Measurements from ENCODE around the gene NFIB. TPM values are rescaled to one million over a fixed set of nuclear protein-coding genes. Genes with fewer than 3 reads are reported as not detected.

NFIB gene
- total and polyA plus RNA-seq, 2 of the 4 experiments (the other 2 are of a cell fraction), result 1.4 to 2.0 TPM

GRCh38 chr9:14051419-14051818 lies 262.5 kb downstream of the NFIB start:
- TF ChIP-seq POLR2A (IDR thresholded peaks at IDR 0.05; ENCODE audit: low read depth, low read length) (no peak), CTCF (conservative IDR thresholded peaks at IDR 0.05; ENCODE audit: low read depth, low read length) (no peak), CHD1 (IDR thresholded peaks at IDR 0.05; ENCODE audit: low read depth, low read length) (no peak), MXI1 (IDR thresholded peaks at IDR 0.05; ENCODE audit: borderline replicate concordance, low read depth, low read length) (no peak), MAFK (IDR thresholded peaks at IDR 0.05; ENCODE audit: low read depth, low read length) (no peak), NFE2L2 (IDR thresholded peaks at IDR 0.05; ENCODE audit: low read depth, low read length) (no peak), RAD21 (IDR thresholded peaks at IDR 0.05; ENCODE audit: low read length) (no peak), CEBPB (IDR thresholded peaks at IDR 0.05; ENCODE audit: low read depth, low read length) (no peak), SMC3 (IDR thresholded peaks at IDR 0.05; ENCODE audit: low read depth, low read length) (no peak), RFX5 (IDR thresholded peaks at IDR 0.05; ENCODE audit: low read depth, low read length) (no peak)

More at GRCh38 chr9:14051419-14051818, 262.5 kb downstream of the NFIB start:
- H3K14ac ChIP-seq (replicated peaks; ENCODE audit: low read depth, low read length), result no peak overlapping the region
- H3K79me1 ChIP-seq (ENCODE audit: low read depth in 1 of 2, low read length in 2 of 2), result no peaks in the 10 kb centered on the region
- no peaks in the 10 kb centered on the region for H3K4me1 ChIP-seq (ENCODE audit: control insufficient read depth, insufficient read depth, low read length)
- H3K27ac ChIP-seq (ENCODE audit: insufficient read depth, low read length), result no peak overlapping the region
- H4K5ac ChIP-seq (ENCODE audit: low read depth, low read length), result no peak overlapping the region
- H2BK20ac ChIP-seq (ENCODE audit: low read depth, low read length), result no peak overlapping the region
- no peak overlapping the region for H4K8ac ChIP-seq (ENCODE audit: low read depth in 2 of 2, low read length in 2 of 2)
- no peak overlapping the region for H3K4ac ChIP-seq (ENCODE audit: low read depth, low read length)
- dilution Hi-C loops (cut with HindIII; ENCODE audit: low sequenced_read_pairs, unreplicated experiment) (no loop called here), in situ Hi-C loops (cut with MboI; ENCODE audit: low sequenced_read_pairs) (no loop called here), intact Hi-C loops (cut with micrococcal nuclease) (no loop called here)
- no peak overlapping the region for H2BK15ac ChIP-seq (ENCODE audit: low read depth, low read length)
- no peak overlapping the region for H3K56ac ChIP-seq (ENCODE audit: extremely low read depth, insufficient read depth, low read length)
- BruUV-seq (replicated peaks), result no TSS peak
- DNase-seq, result no peak
- no peaks in the 10 kb centered on the region for H4K20me1 ChIP-seq (ENCODE audit: insufficient read depth, low read length)
- no peak overlapping the region for H4K91ac ChIP-seq (ENCODE audit: insufficient read depth, low read depth, low read length)
- ChIA-PET CTCF (no interaction called here), POLR2A (ENCODE audit: unreplicated experiment) (no interaction called here)
- no peak overlapping the region for H3K9ac ChIP-seq (ENCODE audit: low read depth, low read length)
- H3K9me1 ChIP-seq (ENCODE audit: insufficient read depth, low read length), result no peaks in the 10 kb centered on the region
- H3K27me3 ChIP-seq (ENCODE audit: control insufficient read depth, insufficient read depth, low read length), result peaks cover 1% of the 10 kb centered on the region; the same call in 1 of the 2 replicates
- no peak overlapping the region for H3K4me3 ChIP-seq (ENCODE audit: insufficient read depth, low read depth, low read length)
- no peak overlapping the region for H3K4me2 ChIP-seq (ENCODE audit: low read depth, low read length)
- no peak overlapping the region for H2AK5ac ChIP-seq (ENCODE audit: low read depth, low read length)
- no peak overlapping the region for H3K18ac ChIP-seq (ENCODE audit: low read depth, low read length)
- H3K36me3 ChIP-seq (ENCODE audit: control insufficient read depth, insufficient read depth, low read length), result no peaks in the 10 kb centered on the region
- ATAC-seq (ENCODE audit: low read depth), result 0 out of 2 replicates have a peak, but pooled peaks have one; percentile 32
- no peak overlapping the region for H3K23ac ChIP-seq (ENCODE audit: low read depth, low read length)
- H2AFZ ChIP-seq (replicated peaks; ENCODE audit: low read length, poor library complexity), result no peak overlapping the region
- H3K9me3 ChIP-seq (ENCODE audit: control insufficient read depth, insufficient read depth, low read length), result no peaks in the 10 kb centered on the region
- H2AK9ac ChIP-seq (replicated peaks; ENCODE audit: low read depth, low read length, poor library complexity), result no peak overlapping the region
- no peak overlapping the region for H2BK120ac ChIP-seq (ENCODE audit: low read depth, low read length)
- H2BK5ac ChIP-seq (ENCODE audit: low read depth, low read length, poor library complexity, severe bottlenecking), result no peak overlapping the region
